GM12892 (cell line): ENCODE results near the gene GALM.
"Not testable (repeated sequence)": the region's sequence is repeated elsewhere in the genome, so short reads cannot be mapped to it uniquely, and the experiment has no call there.

ENCODE experiments used
- POLR2A ChIP-seq: IDR thresholded peaks from 2 replicates; pipeline ENCODE4 v1.6.1; 2011; ENCODE audit warnings: low read depth, low read length, control low read depth
- POLR2AphosphoS5 ChIP-seq: IDR thresholded peaks from 2 replicates; pipeline ENCODE4 v1.6.1; 2011; ENCODE audit warnings: low read depth, low read length, control low read depth

GRCh38 chr2:38703336-38703735 lies 37.4 kb downstream of the GALM start:
- not testable (repeated sequence) for TF ChIP-seq POLR2AphosphoS5, POLR2A
